A549 (cell line): Measurements from ENCODE around the gene ZNF865. TPM values are rescaled to one million over a fixed set of nuclear protein-coding genes. Genes with fewer than 3 reads are reported as not detected.

Experiments
- ATAC-seq, 2 experiments: fragments of 200-7000 bp in 1 of 2; fragments of >200 bp in 1 of 2; cut with Nextera tagmentation in 1 of 2; cut with Tn5 transposase in 1 of 2; 3 replicates each; pipeline versions ENCODE4 v1.8.0 to v1.9.1; 2018 to 2020; ENCODE audit warnings: mild to moderate bottlenecking in 1 of 2, moderate library complexity in 1 of 2
- CTCF ChIA-PET: fragments of 300-600 bp; sonication (Branson Sonifier 250); formaldehyde crosslinking; extraction: SDS; loops from one replicate; lab custom pipeline; 2021; ENCODE audit warnings: antibody characterized with exemption, inconsistent platforms; lab: Yijun Ruan, JAX
- POLR2A ChIA-PET: fragments of 350-600 bp; formaldehyde crosslinking; extraction: SDS; loops from one replicate; lab custom pipeline; 2021; ENCODE audit warnings: antibody characterized with exemption, inconsistent platforms; lab: Yijun Ruan, JAX
- DNase-seq, 2 experiments: peaks; one replicate each; pipeline versions ENCODE4 v3.0.0 to v3.0.0-alpha.2; 2011 to 2016; ENCODE audit warnings: low read depth in 1 of 2, low spot score in 1 of 2
- FAIRE-seq: peaks from 2 replicates; lab custom pipeline; 2011; peaks lifted over from hg19 to GRCh38; lab: Jason Lieb, UNC
- H3K27ac ChIP-seq, 2 experiments: fragments of >200 bp; sonication (Bioruptor Twin); formaldehyde crosslinking; 3 replicates each; pipeline ENCODE4 v1.5.1; 2016 to 2017
- H3K4me1 ChIP-seq: fragments of >200 bp; sonication (Bioruptor Twin); formaldehyde crosslinking; 3 replicates; pipeline ENCODE4 v1.6.1; 2016
- H3K4me2 ChIP-seq: fragments of >200 bp; sonication (Bioruptor Twin); formaldehyde crosslinking; 3 replicates; pipeline ENCODE4 v1.6.1; 2016
- H3K4me3 ChIP-seq: fragments of >200 bp; sonication (Bioruptor Twin); formaldehyde crosslinking; 3 replicates; pipeline ENCODE4 v1.5.1; 2016
- H3K9me3 ChIP-seq: fragments of >200 bp; sonication (Bioruptor Twin); formaldehyde crosslinking; 3 replicates; pipeline ENCODE4 v1.6.1; 2016
- CBX8 ChIP-seq: fragments of 200-600 bp; sonication (generic); IDR thresholded peaks from 2 replicates; pipeline ENCODE4 v1.6.1; 2016
- CHD2 ChIP-seq: fragments of 150-350 bp; IDR thresholded peaks from 2 replicates; pipeline ENCODE4 v1.6.1; 2014; ENCODE audit warnings: low read length; ENCODE audit not compliant: partially characterized antibody
- CHD4 ChIP-seq: fragments of 200-600 bp; sonication (generic); IDR thresholded peaks from 2 replicates; pipeline ENCODE4 v1.6.1; 2016; ENCODE audit warnings: antibody characterized with exemption, mild to moderate bottlenecking, borderline replicate concordance
- ELK1 ChIP-seq: fragments of 150-350 bp; IDR thresholded peaks from 2 replicates; pipeline ENCODE4 v1.6.1; 2014; ENCODE audit warnings: low read depth, mild to moderate bottlenecking, low read length
- ESRRA ChIP-seq: fragments of 150-350 bp; IDR thresholded peaks from 2 replicates; pipeline ENCODE4 v1.6.1; 2014; ENCODE audit warnings: mild to moderate bottlenecking, low read length, borderline replicate concordance
- HES2 ChIP-seq: fragments of >200 bp; sonication (Bioruptor Twin); formaldehyde crosslinking; IDR thresholded peaks from 2 replicates; pipeline ENCODE4 v1.6.1; 2016
- HEYL ChIP-seq: fragments of 250-450 bp; sonication (Bioruptor Pico); IDR thresholded peaks from 2 replicates; pipeline ENCODE4 v1.8.0; 2021; ENCODE audit warnings: mild to moderate bottlenecking, moderate library complexity
- JUNB ChIP-seq: fragments of >200 bp; sonication (Bioruptor Twin); formaldehyde crosslinking; IDR thresholded peaks from 2 replicates; pipeline ENCODE4 v1.6.1; 2016
- KDM1A ChIP-seq: fragments of 200-600 bp; sonication (generic); IDR thresholded peaks from 2 replicates; pipeline ENCODE4 v1.6.1; 2016; ENCODE audit warnings: low read depth, mild to moderate bottlenecking
- KDM5A ChIP-seq: fragments of 200-600 bp; sonication (generic); IDR thresholded peaks from 2 replicates; pipeline ENCODE4 v1.6.1; 2016; ENCODE audit warnings: antibody characterized with exemption, mild to moderate bottlenecking
- MAFK ChIP-seq: fragments of 450-650 bp; IDR thresholded peaks from 2 replicates; pipeline ENCODE4 v1.6.1; 2014; ENCODE audit not compliant: partially characterized antibody
- RARB ChIP-seq: fragments of 250-450 bp; sonication (Bioruptor Pico); IDR thresholded peaks from 2 replicates; pipeline ENCODE4 v1.8.0; 2021; ENCODE audit warnings: mild to moderate bottlenecking, moderate library complexity
- RCOR1 ChIP-seq: fragments of 150-350 bp; IDR thresholded peaks from 2 replicates; pipeline ENCODE4 v1.6.1; 2014; ENCODE audit warnings: antibody characterized with exemption, low read length, low read depth
- RNF2 ChIP-seq: fragments of 200-600 bp; sonication (generic); IDR thresholded peaks from 2 replicates; pipeline ENCODE4 v1.6.1; 2016; ENCODE audit warnings: low read depth, mild to moderate bottlenecking, antibody characterized with exemption, moderate library complexity, borderline replicate concordance
- TFCP2L1 ChIP-seq: fragments of 250-450 bp; sonication (Bioruptor Pico); IDR thresholded peaks from 2 replicates; pipeline ENCODE4 v1.5.0; 2021; ENCODE audit warnings: mild to moderate bottlenecking
- ZFP36 ChIP-seq: fragments of 450-650 bp; IDR thresholded peaks from 2 replicates; pipeline ENCODE4 v1.6.1; 2014; ENCODE audit warnings: borderline replicate concordance; ENCODE audit not compliant: partially characterized antibody
- ZNF302 ChIP-seq: fragments of 250-450 bp; sonication (Bioruptor Pico); IDR thresholded peaks from 2 replicates; pipeline ENCODE4 v1.9.0; 2021; ENCODE audit warnings: inconsistent platforms, mild to moderate bottlenecking, moderate library complexity
- WGBS: methylation state at CpG from one replicate; pipeline ENCODE4 v1.1.6; 2017; ENCODE audit errors: missing lambda C conversion rate; 5-methylcytosine and 5-hydroxymethylcytosine counted together
- polyA plus RNA-seq, 4 experiments: library from polyadenylated mRNA; depleted of rRNA in 3 of 4; stranded (reverse); fragments of >200 nt; fragmentation: RNase III in 1 of 4; extraction: RNeasy Plus Mini Kit Qiagen cat#74134 plus additional on column Dnase treatment in 1 of 4; gene quantifications; 2 replicates in 3 of 4; 3 replicates in 1 of 4; pipeline ENCODE4 v1.2.3, GENCODE V29; 2011 to 2017
- TF ChIP-seq, protein P1 (sequence below): fragments of 450-650 bp; IDR thresholded peaks from 2 replicates; pipeline ENCODE4 v1.6.1; 2014; ENCODE audit warnings: antibody characterized with exemption

Gene ZNF865
- polyA plus RNA-seq, 2 of the 4 experiments (the other 2 are of a cell fraction): 2.1 to 7.9 TPM

DNA sequence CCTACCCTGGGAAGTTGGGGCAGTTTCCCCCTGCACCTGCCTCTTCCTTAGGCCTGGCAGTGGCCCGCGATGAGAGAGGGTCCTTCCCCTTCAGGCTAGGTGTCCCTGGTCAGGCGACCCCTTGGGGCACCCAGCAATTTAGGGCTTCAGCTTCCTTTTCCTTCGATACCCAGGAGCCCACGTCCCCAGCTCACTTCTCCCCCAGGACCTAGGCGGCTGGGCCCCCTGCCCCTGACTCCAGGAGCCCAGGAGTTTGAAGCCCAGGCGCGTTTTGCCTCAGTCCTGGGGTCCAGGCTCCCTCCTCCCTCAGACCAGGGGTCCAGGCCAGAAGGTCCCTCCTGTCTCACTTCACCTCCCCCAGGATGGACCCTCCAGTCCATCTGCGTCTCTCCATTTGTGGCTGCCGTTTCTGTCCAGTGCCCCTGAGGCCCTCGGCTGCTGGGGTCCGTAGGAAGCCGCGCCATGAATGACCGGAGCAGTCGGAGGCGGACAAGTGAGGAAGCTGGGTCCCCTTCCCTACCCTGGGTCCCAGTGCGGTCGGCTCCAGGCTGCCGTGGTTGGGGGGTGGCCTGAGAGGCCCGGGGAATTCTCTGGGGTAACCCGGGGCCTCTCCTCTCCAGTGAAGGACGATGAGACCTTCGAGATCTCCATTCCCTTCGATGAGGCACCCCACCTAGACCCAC lies 43.3 kb downstream of the ZNF865 start (continued):
- TF ChIP-seq CHD4: no peak

DNA sequence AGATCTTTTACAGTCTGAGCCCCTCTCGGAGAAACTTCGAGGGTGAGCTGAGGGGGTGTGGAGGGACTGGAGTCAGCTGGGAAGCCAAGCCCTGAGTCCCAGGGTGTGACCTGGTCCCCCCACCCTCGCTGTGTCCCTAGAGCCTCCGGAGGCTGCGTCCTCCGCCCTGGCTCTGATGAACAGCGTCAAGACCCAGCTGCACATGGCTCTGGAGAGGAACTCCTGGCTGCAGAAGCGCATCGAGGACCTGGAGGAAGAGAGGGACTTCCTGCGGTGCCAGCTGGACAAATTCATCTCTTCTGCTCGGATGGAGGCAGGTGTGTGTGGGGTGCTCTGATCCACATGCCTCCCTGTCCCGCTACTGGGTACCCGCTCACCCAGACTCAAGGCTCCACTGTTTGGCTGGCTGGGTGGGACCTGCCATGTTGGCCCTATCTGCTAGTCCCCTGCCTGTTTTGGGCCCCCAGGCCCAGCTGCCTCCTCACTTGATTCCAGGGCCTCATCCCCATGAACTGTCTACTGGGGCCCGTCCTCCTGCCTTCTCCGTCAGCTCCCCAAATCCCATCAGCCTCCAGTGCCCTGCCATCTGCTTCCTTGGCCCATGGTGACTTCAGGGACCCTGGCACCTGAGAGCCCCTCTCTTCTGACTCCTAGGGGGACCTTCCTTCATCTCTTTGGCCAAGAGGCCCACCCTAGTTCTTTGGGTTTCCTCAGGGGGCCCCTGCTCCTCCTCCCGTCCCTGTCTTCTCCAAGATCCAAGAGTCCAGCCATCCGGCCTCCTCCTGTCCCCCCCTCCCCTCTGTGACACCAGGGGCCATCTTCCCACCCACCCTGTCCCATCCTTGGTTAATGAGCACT lies 44.0 kb downstream of the ZNF865 start:
- CTCF ChIA-PET: interaction anchor here (0.9 to 2.7 kb wide), 5 partner anchors 10 to 145 kb away, joined by 3 to 20 read pairs (median 3); no protein-coding TSS in a partner anchor
- Histone ChIP-seq H3K27ac (peak overlapping the region in 1 of 2 experiments; percentile 98; a peak in 4 of 6 replicates), H3K9me3 (no peaks in the 10 kb centered on the region), H3K4me2 (peak overlapping the region; percentile 98), H3K4me1 (peaks cover 31% of the 10 kb centered on the region), H3K4me3 (no peak overlapping the region; the same call in 2 of the 3 replicates)
- POLR2A ChIA-PET: interaction anchor here (1.0 kb wide), 1 partner anchor 15 kb away, joined by 3 read pairs; no protein-coding TSS in a partner anchor
- DNase-seq (no peak), ATAC-seq (no peak), FAIRE-seq (no peak)
- WGBS: 94% methylated on average over 17 of the region's 17 CpGs
- TF ChIP-seq ELK1 (no peak), JUNB (no peak), CBX8 (no peak), RNF2 (no peak), HEYL (CRISPR knock-in tag) (no peak), ZFP36 (no peak), RCOR1 (no peak), KDM5A (no peak), ZNF302 (CRISPR knock-in tag) (no peak)
- TF ChIP-seq, protein P1, sequence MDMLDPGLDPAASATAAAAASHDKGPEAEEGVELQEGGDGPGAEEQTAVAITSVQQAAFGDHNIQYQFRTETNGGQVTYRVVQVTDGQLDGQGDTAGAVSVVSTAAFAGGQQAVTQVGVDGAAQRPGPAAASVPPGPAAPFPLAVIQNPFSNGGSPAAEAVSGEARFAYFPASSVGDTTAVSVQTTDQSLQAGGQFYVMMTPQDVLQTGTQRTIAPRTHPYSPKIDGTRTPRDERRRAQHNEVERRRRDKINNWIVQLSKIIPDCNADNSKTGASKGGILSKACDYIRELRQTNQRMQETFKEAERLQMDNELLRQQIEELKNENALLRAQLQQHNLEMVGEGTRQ: no peak
- TF ChIP-seq, all 56 proteins: peak for 0

GRCh38 chr19:55650126-55650557 lies 44.7 kb downstream of the ZNF865 start:
- POLR2A ChIA-PET: interaction anchor here (1.0 kb wide), 1 partner anchor 15 kb away, joined by 3 read pairs; no protein-coding TSS in a partner anchor

GRCh38 chr19:55650602-55651230 lies 45.3 kb downstream of the ZNF865 start:
- Histone ChIP-seq H3K4me1 (peaks cover 24% of the 10 kb centered on the region), H3K4me3 (no peak overlapping the region), H3K27ac (no peak overlapping the region)
- CTCF ChIA-PET: interaction anchor here (0.9 to 2.7 kb wide), 3 partner anchors 16 to 147 kb away, joined by 3 to 20 read pairs (median 3); no protein-coding TSS in a partner anchor
- 91% methylated on average over 17 of the region's 17 CpGs for WGBS
- DNase-seq: no peak
- POLR2A ChIA-PET: no interaction called here
- TF ChIP-seq RARB (CRISPR knock-in tag) (no peak), RNF2 (no peak), CHD2 (no peak), ZFP36 (no peak), MAFK (no peak)
- TF ChIP-seq, all 56 proteins: peak for 0
- ATAC-seq (no peak), FAIRE-seq (no peak)
- H3K9me3 ChIP-seq: no peaks in the 10 kb centered on the region
- H3K4me2 ChIP-seq: no peak overlapping the region

More at GRCh38 chr19:55650126-55650557, 44.7 kb downstream of the ZNF865 start:
- H3K4me2 ChIP-seq: no peak overlapping the region
- TF ChIP-seq HES2 (no peak), HEYL (CRISPR knock-in tag) (no peak), ZNF302 (CRISPR knock-in tag) (no peak), KDM1A (no peak), ESRRA (no peak), TFCP2L1 (no peak)
- WGBS: 95% methylated on average over 4 of the region's 4 CpGs
- CTCF ChIA-PET: interaction anchor here (0.9 to 2.7 kb wide), 5 partner anchors 11 to 146 kb away, joined by 3 to 20 read pairs (median 3); no protein-coding TSS in a partner anchor
- FAIRE-seq (no peak), DNase-seq (no peak), ATAC-seq (no peak)
- no peak overlapping the region for H3K4me3 ChIP-seq
- H3K4me1 ChIP-seq: peaks cover 25% of the 10 kb centered on the region
- no peak overlapping the region for H3K27ac ChIP-seq
- H3K9me3 ChIP-seq: no peaks in the 10 kb centered on the region
